Esophagus squamous epithelium (tissue), 5 donors: ENCODE results near the gene MINDY4. TPM values are rescaled to one million over a fixed set of nuclear protein-coding genes. Genes with fewer than 3 reads are reported as not detected.

ENCODE experiments used
- DNase-seq: peaks from one replicate; lab custom pipeline; 2025; lab: John Stamatoyannopoulos, UW
- H3K27ac ChIP-seq, 4 donors: fragments of 200-600 bp; sonication (generic); one replicate each; pipeline ENCODE4 v1.5.1; 2016 to 2019; ENCODE audit warnings: mild to moderate bottlenecking in 1 of 4
- H3K27me3 ChIP-seq, 4 donors: fragments of 200-600 bp; sonication (generic); 1 replicate in 3 of 4; 2 replicates in 1 of 4; pipeline versions ENCODE4 v1.5.1 to v1.6.0; 2017 to 2021; ENCODE audit warnings: antibody characterized with exemption in 1 of 4
- H3K36me3 ChIP-seq, 3 donors: fragments of 200-600 bp; sonication (generic); one replicate each; pipeline ENCODE4 v1.5.1; 2016 to 2019
- H3K4me1 ChIP-seq, 3 donors: fragments of 200-600 bp; sonication (generic); one replicate each; pipeline ENCODE4 v1.5.1; 2017 to 2019
- H3K4me3 ChIP-seq, 4 donors: fragments of 200-600 bp; sonication (generic); 1 replicate in 3 of 4; 2 replicates in 1 of 4; pipeline ENCODE4 v1.5.1; 2016 to 2019; ENCODE audit warnings: mild to moderate bottlenecking in 2 of 4, moderate library complexity in 1 of 4
- H3K9me3 ChIP-seq, 3 donors: fragments of 200-600 bp; sonication (generic); one replicate each; pipeline ENCODE4 v1.5.1; 2016 to 2019
- CTCF ChIP-seq, 6 experiments: fragments of 450-650 bp in 4 of 6; fragments of 200-600 bp in 2 of 6; sonication (generic) in 2 of 6; IDR thresholded peaks; one replicate each; pipeline ENCODE4 v1.5.1; 2016 to 2019; ENCODE audit warnings: antibody characterized with exemption in 6 of 6, mild to moderate bottlenecking in 4 of 6, moderate library complexity in 4 of 6
- POLR2A ChIP-seq, 4 donors: fragments of 450-650 bp; IDR thresholded peaks; one replicate each; pipeline ENCODE4 v1.6.1; 2017; ENCODE audit warnings: antibody characterized with exemption in 4 of 4, mild to moderate bottlenecking in 4 of 4, moderate library complexity in 3 of 4
- WGBS, 2 donors: methylation state at CpG; one replicate each; pipeline ENCODE4 v1.1.5; 2018; 5-methylcytosine and 5-hydroxymethylcytosine counted together
- intact Hi-C: fragments of 100-400 bp; cut with DNase I; formaldehyde crosslinking; loops from one replicate; pipeline ENCODE4 v1.15.0; 2022
- total RNA-seq, 4 donors: library from RNA; depleted of rRNA; stranded (reverse); fragments of >200 nt; gene quantifications; one replicate each; pipeline ENCODE4 v1.1.0, GENCODE V29; 2016
- donor health status: DM: yes; HTN: yes; CAD: no.

Gene MINDY4
- total RNA-seq, 4 donors from 2014 or later = 2.5 to 6.3 (median 3.3) TPM

GRCh38 chr7:30841801-30842541 is 70.8 kb downstream of the MINDY4 start:
- 83 to 86% methylated on average over 6 to 7 of the region's 7 CpGs for WGBS, 2 donors
- TF ChIP-seq CTCF (IDR thresholded peaks at IDR 0.05) = no peak
- TF ChIP-seq POLR2A (IDR thresholded peaks at IDR 0.05) = no peak
- DNase-seq = no peak
- Histone ChIP-seq H3K4me1 (peaks cover 0 to 48% (median 20%) of the 10 kb centered on the region in 3 donors), H3K36me3 (peaks cover 0 to 35% (median 0%) of the 10 kb centered on the region in 3 donors), H3K27ac (peak overlapping the region in 1 of 4 donors; percentile 13), H3K4me3 (no peak overlapping the region), H3K9me3 (no peaks in the 10 kb centered on the region), H3K27me3 (no peaks in the 10 kb centered on the region)
- intact Hi-C loops = no loop called here

GRCh38 chr7:30842542-30843451 is 71.6 kb downstream of the MINDY4 start:
- Histone ChIP-seq H3K27me3 (no peaks in the 10 kb centered on the region), H3K4me1 (peaks cover 0 to 57% (median 20%) of the 10 kb centered on the region in 3 donors), H3K27ac (peak overlapping the region in 3 of 4 donors; percentile 56 to 84 (median 63)), H3K36me3 (peaks cover 0 to 27% (median 0%) of the 10 kb centered on the region in 3 donors), H3K4me3 (no peak overlapping the region), H3K9me3 (no peaks in the 10 kb centered on the region)
- intact Hi-C loops = no loop called here
- 85 to 88% methylated on average over 5 to 8 of the region's 8 CpGs for WGBS, 2 donors
- TF ChIP-seq POLR2A (IDR thresholded peaks at IDR 0.05) (no peak), CTCF (IDR thresholded peaks at IDR 0.05) (no peak)
- no peak for DNase-seq

- peaks cover 0 to 65% (median 20%) of the 10 kb centered on the region in 3 donors for H3K4me1 ChIP-seq
Measured at GRCh38 chr7:30843741-30844482, 72.7 kb downstream of the MINDY4 start.

GRCh38 chr7:30844483-30844874 is 73.3 kb downstream of the MINDY4 start:
- peak overlapping the region; percentile 49 to 85 (median 74) for H3K27ac ChIP-seq
- 87 to 96% methylated on average over 3 to 4 of the region's 4 CpGs for WGBS, 2 donors
- no peak for DNase-seq
- no peaks in the 10 kb centered on the region for H3K27me3 ChIP-seq
- intact Hi-C loops = no loop called here
- no peaks in the 10 kb centered on the region for H3K9me3 ChIP-seq
- H3K4me3 ChIP-seq = no peak overlapping the region
- peaks cover 0 to 69% (median 20%) of the 10 kb centered on the region in 3 donors for H3K4me1 ChIP-seq
- no peak for TF ChIP-seq CTCF (IDR thresholded peaks at IDR 0.05)
- TF ChIP-seq POLR2A (IDR thresholded peaks at IDR 0.05) = no peak
- peaks cover 0 to 19% (median 0%) of the 10 kb centered on the region in 3 donors for H3K36me3 ChIP-seq

More at GRCh38 chr7:30843741-30844482, 72.7 kb downstream of the MINDY4 start:
- H3K27ac ChIP-seq = peak overlapping the region; percentile 49 to 84 (median 60)
- no peak for DNase-seq
- H3K36me3 ChIP-seq = peaks cover 0 to 24% (median 0%) of the 10 kb centered on the region in 3 donors
- H3K27me3 ChIP-seq = no peaks in the 10 kb centered on the region
- intact Hi-C loops = no loop called here
- no peak overlapping the region for H3K4me3 ChIP-seq
- H3K9me3 ChIP-seq = no peaks in the 10 kb centered on the region
- TF ChIP-seq POLR2A (IDR thresholded peaks at IDR 0.05) (no peak), CTCF (IDR thresholded peaks at IDR 0.05) (no peak)
- 94 to 100% methylated on average over 2 of the region's 11 CpGs for WGBS, 2 donors
